Measurements from ENCODE around the gene NACC2. TPM values are rescaled to one million over a fixed set of nuclear protein-coding genes. Genes with fewer than 3 reads are reported as not detected.

Gene NACC2
- total RNA-seq, 4 donors from 2014 or later, result 22.9 to 37.6 (median 24.8) TPM

GRCh38 chr9:136110082-136111061 is 15.3 kb upstream of the NACC2 start:
- DNase-seq (ENCODE audit: low spot score), result no peak
- peak; percentile 2 for ATAC-seq (ENCODE audit: low FRiP score)
- TF ChIP-seq CTCF (IDR thresholded peaks at IDR 0.05), result no peak

GRCh38 chr9:136109351-136110081 is 14.4 kb upstream of the NACC2 start:
- DNase-seq (ENCODE audit: low spot score) (peak; percentile 82), ATAC-seq (ENCODE audit: low FRiP score) (peak; percentile 87)
- TF ChIP-seq CTCF (IDR thresholded peaks at IDR 0.05), result no peak

- no peak for DNase-seq (ENCODE audit: low spot score)
- no peak for ATAC-seq (ENCODE audit: low FRiP score)
Observed at GRCh38 chr9:136108648-136109266, 13.7 kb upstream of the NACC2 start.

GRCh38 chr9:136107953-136108647 is 13.0 kb upstream of the NACC2 start:
- no peak for TF ChIP-seq CTCF (IDR thresholded peaks at IDR 0.05)
- ATAC-seq (ENCODE audit: low FRiP score) (no peak), DNase-seq (ENCODE audit: low spot score) (no peak)

More at GRCh38 chr9:136108648-136109266, 13.7 kb upstream of the NACC2 start:
- TF ChIP-seq CTCF (IDR thresholded peaks at IDR 0.05), result no peak

- ATAC-seq (ENCODE audit: low FRiP score), result no peak
- DNase-seq (ENCODE audit: low spot score), result no peak
- TF ChIP-seq CTCF (IDR thresholded peaks at IDR 0.05), result no peak
Observed at GRCh38 chr9:136107155-136107952, 12.3 kb upstream of the NACC2 start.

Data from omental fat pad (tissue), 4 donors.